Brain microvascular endothelial cell (primary cell): ENCODE measurements around the gene TLE6.
"Not testable (repeated sequence)": the region's sequence is repeated elsewhere in the genome, so short reads cannot be mapped to it uniquely, and the experiment has no call there.

Experiments used
- DNase-seq: peaks from one replicate; pipeline ENCODE4 v3.0.0-alpha.2; 2020
- H3K27ac ChIP-seq: fragments of 250-450 bp; sonication (Bioruptor Pico); 2 replicates; pipeline ENCODE4 v1.5.1; 2020; ENCODE audit warnings: mild to moderate bottlenecking, moderate library complexity
- H3K27me3 ChIP-seq: fragments of 250-450 bp; sonication (Bioruptor Pico); replicated peaks from 2 replicates; pipeline ENCODE4 v1.5.1; 2020; ENCODE audit warnings: mild to moderate bottlenecking
- H3K36me3 ChIP-seq: fragments of 250-450 bp; sonication (Bioruptor Pico); replicated peaks from 2 replicates; pipeline ENCODE4 v1.5.1; 2020; ENCODE audit warnings: mild to moderate bottlenecking
- H3K4me3 ChIP-seq: 2 replicates; pipeline ENCODE4 v1.5.1; 2011; ENCODE audit warnings: low read depth, mild to moderate bottlenecking, control low read depth, low read length, moderate library complexity
- in situ Hi-C: cut with HindIII; loops from 2 replicates; pipeline ENCODE4 v1.10.0; 2017; ENCODE audit warnings: low sequenced_read_pairs, low pct_ligation_motif_present
- TF ChIP-seq, protein P1 (sequence below): IDR thresholded peaks from 2 replicates; pipeline ENCODE4 v1.5.1; 2011; ENCODE audit warnings: low read depth, mild to moderate bottlenecking, moderate library complexity, low read length, control low read depth, inconsistent platforms; ENCODE audit errors: missing control alignments

The TLE6 gene

DNA sequence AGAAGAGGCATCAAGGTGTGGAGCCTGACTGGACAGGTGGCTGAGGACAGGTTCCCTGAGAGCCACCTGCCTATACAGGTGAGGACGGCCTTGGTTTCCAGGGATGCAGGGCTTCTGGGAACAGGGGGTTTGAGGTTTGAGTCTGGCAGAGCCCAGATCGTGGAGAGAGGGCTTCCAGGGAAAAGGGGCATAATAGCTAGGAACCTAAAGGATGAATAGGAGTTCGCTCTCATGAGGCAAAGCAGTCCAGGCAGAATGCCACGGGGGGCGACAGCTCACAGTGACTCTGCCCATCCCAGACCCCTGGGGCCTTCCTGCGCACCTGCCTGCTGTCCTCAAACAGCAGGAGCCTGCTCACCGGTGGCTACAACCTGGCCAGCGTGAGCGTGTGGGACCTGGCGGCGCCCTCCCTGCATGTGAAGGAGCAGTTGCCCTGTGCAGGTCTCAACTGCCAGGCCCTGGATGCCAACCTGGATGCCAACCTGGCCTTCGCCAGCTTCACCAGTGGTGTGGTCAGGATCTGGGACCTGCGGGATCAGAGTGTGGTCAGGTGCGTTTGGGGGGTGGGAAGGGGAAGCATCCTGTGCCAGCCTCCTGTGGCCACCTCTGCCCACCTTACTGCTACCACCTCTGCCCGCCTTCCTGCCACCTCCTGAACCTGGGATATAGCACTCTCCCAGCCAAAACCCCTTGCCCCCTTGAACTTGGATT, 12.0 kb downstream of the TLE6 start:
- no peaks in the 10 kb centered on the region for H3K36me3 ChIP-seq
- H3K27me3 ChIP-seq: peaks cover 17% of the 10 kb centered on the region
- no peak for DNase-seq
- no peak overlapping the region for H3K27ac ChIP-seq
- TF ChIP-seq, protein P1, sequence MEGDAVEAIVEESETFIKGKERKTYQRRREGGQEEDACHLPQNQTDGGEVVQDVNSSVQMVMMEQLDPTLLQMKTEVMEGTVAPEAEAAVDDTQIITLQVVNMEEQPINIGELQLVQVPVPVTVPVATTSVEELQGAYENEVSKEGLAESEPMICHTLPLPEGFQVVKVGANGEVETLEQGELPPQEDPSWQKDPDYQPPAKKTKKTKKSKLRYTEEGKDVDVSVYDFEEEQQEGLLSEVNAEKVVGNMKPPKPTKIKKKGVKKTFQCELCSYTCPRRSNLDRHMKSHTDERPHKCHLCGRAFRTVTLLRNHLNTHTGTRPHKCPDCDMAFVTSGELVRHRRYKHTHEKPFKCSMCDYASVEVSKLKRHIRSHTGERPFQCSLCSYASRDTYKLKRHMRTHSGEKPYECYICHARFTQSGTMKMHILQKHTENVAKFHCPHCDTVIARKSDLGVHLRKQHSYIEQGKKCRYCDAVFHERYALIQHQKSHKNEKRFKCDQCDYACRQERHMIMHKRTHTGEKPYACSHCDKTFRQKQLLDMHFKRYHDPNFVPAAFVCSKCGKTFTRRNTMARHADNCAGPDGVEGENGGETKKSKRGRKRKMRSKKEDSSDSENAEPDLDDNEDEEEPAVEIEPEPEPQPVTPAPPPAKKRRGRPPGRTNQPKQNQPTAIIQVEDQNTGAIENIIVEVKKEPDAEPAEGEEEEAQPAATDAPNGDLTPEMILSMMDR: no peak
- in situ Hi-C loops: no loop called here
- H3K4me3 ChIP-seq: no peak overlapping the region

DNA sequence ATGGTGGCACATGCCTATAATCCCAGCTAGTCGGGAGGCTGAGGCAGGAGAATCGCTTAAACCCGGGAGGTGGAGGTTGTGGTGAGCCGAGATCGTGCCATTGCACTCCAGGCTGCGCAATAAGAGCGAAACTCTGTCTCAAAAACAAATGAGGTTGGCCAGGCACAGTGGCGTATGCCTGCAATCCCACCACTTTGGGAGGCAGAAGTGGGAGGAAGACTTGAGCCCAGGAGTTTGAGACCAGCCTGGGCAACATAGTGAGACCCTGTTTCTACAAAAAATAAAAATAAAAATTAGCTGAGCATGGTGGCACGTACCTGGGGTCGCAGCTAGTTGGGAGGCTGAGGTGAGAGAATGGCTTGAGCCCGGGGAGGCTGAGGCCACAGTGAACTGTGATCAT, 15.0 kb downstream of the TLE6 start:
- H3K27ac ChIP-seq, in situ Hi-C loops, H3K4me3 ChIP-seq, H3K27me3 ChIP-seq, DNase-seq, H3K36me3 ChIP-seq: not testable (repeated sequence)

DNA sequence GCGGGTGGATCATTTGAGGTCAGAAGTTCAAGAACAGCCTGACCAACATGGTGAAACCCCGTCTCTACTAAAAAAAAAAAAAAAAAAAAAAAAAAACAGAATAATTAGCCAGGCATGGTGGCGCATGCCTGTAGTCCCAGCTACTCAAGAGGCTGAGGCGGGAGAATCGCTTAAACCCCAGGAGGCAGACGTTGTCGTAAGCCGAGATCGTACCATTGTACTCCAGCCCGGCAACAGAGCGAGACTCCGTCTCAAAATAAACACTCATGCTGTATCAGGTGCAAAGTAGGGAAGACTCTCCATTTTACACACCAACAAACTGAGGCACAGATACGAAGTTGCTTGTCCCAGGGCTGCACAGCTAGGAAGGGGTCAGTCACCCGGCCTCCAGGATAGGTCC, 15.6 kb downstream of the TLE6 start:
- no peak for DNase-seq
- in situ Hi-C loops: no loop called here
- H3K36me3 ChIP-seq: no peaks in the 10 kb centered on the region
- H3K4me3 ChIP-seq: no peak overlapping the region
- no peak overlapping the region for H3K27ac ChIP-seq
- no peaks in the 10 kb centered on the region for H3K27me3 ChIP-seq
- TF ChIP-seq, protein P1: no peak

DNA sequence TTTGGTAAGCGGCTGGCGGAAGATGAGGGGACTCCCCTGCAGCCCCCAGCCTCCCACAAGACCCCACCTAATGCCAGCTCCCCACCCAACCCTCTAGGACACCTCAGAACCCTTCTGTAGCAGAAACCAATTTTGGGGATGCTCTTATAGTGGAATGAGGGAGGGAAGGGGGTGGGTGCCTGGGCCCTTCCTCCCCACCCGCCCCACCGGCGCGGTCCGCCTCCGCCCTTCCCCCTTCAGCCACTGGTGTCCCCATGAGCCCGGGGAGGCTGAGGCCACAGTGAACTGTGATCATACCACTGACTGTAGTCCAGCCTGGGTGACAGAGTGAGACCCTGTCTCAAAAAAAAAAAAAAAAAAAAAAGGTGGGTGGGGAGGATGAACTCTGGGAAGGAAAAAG, 16.2 kb downstream of the TLE6 start:
- H3K36me3 ChIP-seq: no peaks in the 10 kb centered on the region
- no peak overlapping the region for H3K27ac ChIP-seq
- DNase-seq: no peak
- in situ Hi-C loops: no loop called here
- H3K4me3 ChIP-seq: no peak overlapping the region
- no peaks in the 10 kb centered on the region for H3K27me3 ChIP-seq
- TF ChIP-seq, protein P1: no peak

DNA sequence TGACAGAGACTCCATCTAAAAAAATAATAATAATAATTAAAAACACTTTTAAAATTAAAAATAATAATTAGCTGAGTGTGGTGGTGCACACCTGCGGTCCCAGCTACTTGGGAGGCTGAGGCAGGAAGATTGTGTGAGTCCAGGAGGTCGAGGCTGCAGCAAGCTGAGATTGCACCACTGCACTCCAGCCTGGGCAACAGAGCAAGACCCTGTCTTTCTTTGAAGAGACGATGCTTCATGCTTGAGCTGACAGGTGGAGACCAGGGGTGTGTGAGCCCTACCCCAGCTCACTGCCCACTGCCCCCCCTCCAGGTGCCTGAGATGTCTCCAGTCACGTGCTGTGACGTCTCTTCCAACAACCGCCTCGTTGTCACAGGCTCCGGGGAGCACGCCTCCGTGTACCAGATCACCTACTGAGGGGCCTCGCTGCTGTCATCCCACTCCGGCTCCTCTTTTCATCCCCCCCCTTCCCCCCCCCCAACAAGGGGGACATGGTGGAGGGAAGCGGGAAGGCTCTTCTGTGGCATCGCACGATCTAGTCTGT, 17.3 kb downstream of the TLE6 start:
- H3K4me3 ChIP-seq: no peak overlapping the region
- TF ChIP-seq, protein P1: no peak
- in situ Hi-C loops: no loop called here
- no peaks in the 10 kb centered on the region for H3K27me3 ChIP-seq
- no peaks in the 10 kb centered on the region for H3K36me3 ChIP-seq
- no peak overlapping the region for H3K27ac ChIP-seq
- no peak for DNase-seq

DNA sequence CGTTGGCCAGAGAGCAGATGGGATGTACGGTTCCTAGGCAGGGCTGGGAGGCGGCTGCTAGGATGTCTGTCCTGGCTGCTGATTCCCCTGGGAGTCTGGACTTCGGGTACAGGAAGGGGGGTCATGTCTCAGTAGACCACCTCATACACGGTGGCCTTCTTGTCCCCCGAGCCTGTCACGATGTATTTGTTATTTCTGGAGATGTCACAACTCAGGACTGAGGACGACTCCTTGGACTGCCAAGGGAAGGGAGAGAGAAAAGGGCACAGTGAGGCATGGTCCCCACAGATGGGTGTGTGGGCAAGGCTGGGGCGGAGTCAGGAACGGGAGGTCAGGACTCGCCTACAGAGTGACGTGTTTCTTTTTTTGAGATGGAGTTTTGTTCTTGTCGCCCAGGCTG, 20.4 kb downstream of the TLE6 start:
- TF ChIP-seq, protein P1: no peak
- Histone ChIP-seq H3K27ac (no peak overlapping the region), H3K27me3 (no peaks in the 10 kb centered on the region), H3K36me3 (no peaks in the 10 kb centered on the region), H3K4me3 (no peak overlapping the region)
- no peak for DNase-seq
- in situ Hi-C loops: no loop called here
